ENCODE results near the gene POMGNT2. TPM values are rescaled to one million over a fixed set of nuclear protein-coding genes. Genes with fewer than 3 reads are reported as not detected.

POMGNT2 gene
- total and polyA plus RNA-seq, 2 donors (not counting 1 experiment from before 2014, with no cell fraction given), result 2.8 to 3.1 TPM

DNA sequence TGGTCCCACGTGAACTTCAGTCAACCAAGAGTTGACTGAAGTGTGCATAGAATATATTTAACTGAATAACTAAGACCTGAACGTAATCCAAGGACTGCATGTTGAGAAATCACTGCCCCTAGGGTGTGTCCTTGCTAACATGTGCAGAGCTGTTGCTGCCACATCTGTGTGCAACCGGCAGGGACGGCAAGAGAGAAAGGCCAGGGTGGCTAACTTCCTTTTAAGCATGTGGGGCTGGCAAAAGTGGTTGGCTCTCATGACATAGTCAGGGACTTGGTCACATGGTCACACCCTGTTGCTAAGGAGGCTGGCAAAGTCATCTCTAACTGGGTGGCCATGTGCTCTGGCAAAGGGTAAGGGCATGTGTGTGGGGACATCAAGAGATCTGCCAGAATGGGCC, 74.4 kb downstream of the POMGNT2 start:
- DNase-seq, result no peak
- CTCF ChIA-PET, result no interaction called here
- intact Hi-C loops (cut with micrococcal nuclease), result no loop called here

DNA sequence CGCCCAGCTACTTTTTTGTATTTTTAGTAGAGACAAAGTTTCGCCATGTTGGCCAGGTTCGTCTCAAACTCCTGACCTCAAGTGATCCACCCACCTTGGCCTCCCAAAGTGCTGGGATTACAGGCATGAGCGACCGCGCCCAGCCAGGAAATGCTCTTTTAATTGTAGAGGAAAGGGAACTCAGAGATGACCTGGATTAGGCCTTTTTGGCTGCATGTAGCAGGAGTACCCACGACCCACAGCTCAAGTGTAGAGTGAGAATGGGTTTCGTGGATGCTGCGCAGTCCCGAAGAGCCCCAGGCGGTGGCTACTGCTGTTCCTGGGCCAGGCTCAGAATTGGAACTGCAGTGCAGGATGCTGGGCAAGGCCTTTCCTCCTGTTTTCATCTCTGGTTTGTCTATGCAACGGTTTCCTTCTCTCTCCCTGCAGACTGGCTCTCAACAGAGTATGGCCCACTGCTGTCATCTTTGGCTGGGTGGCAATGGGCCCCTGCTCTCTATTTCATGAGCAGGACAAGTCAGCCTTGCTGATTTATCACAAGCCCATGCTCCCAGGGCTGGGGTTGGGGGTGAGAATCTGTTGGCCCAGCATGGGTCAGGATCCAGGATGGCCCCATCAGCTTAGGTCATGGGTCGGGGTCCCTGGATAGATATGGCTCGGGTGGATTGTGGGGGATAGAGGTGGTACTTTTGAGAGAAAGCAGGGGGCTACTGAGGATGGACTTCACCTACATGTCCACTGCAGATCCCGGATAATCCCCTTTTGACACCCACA, 75.5 kb downstream of the POMGNT2 start:
- no peak overlapping the region for H3K4me2 ChIP-seq (replicated peaks; ENCODE audit: low read depth, low read length, poor library complexity, severe bottlenecking)
- TF ChIP-seq, protein P1, sequence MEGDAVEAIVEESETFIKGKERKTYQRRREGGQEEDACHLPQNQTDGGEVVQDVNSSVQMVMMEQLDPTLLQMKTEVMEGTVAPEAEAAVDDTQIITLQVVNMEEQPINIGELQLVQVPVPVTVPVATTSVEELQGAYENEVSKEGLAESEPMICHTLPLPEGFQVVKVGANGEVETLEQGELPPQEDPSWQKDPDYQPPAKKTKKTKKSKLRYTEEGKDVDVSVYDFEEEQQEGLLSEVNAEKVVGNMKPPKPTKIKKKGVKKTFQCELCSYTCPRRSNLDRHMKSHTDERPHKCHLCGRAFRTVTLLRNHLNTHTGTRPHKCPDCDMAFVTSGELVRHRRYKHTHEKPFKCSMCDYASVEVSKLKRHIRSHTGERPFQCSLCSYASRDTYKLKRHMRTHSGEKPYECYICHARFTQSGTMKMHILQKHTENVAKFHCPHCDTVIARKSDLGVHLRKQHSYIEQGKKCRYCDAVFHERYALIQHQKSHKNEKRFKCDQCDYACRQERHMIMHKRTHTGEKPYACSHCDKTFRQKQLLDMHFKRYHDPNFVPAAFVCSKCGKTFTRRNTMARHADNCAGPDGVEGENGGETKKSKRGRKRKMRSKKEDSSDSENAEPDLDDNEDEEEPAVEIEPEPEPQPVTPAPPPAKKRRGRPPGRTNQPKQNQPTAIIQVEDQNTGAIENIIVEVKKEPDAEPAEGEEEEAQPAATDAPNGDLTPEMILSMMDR (IDR thresholded peaks at IDR 0.05), result no peak
- TF ChIP-seq EZH2 (IDR thresholded peaks at IDR 0.05; ENCODE audit: borderline replicate concordance, insufficient read depth, low read depth, low read length, poor library complexity, severe bottlenecking), result no peak
- no peaks in the 10 kb centered on the region for H4K20me1 ChIP-seq (ENCODE audit: control insufficient read depth, insufficient read depth, low read length, poor library complexity, severe bottlenecking)
- H3K4me3 ChIP-seq (ENCODE audit: control extremely low read depth in 1 of 5, extremely low read depth in 1 of 5, insufficient read depth in 1 of 5, low read depth in 2 of 5, low read length in 4 of 5), result no peak overlapping the region
- no peaks in the 10 kb centered on the region for H3K4me1 Mint-ChIP-seq
- no peak overlapping the region for H3K9ac ChIP-seq (ENCODE audit: low read length)
- no peaks in the 10 kb centered on the region for H3K9me3 Mint-ChIP-seq (ENCODE audit: insufficient read depth)
- H3K4me3 Mint-ChIP-seq, result no peak overlapping the region
- H3K9me3 ChIP-seq (ENCODE audit: control extremely low read depth in 1 of 3, control insufficient read depth in 2 of 3, insufficient read depth in 1 of 3, low read length in 2 of 3), result no peaks in the 10 kb centered on the region
- POLR2A ChIA-PET, result no interaction called here
- DNase-seq (no peak), ATAC-seq (ENCODE audit: low read depth) (no peak)
- WGBS (ENCODE audit: insufficient coverage), result 92% methylated on average over 10 of the region's 15 CpGs
- no peak overlapping the region for H2AFZ ChIP-seq (ENCODE audit: insufficient read depth, low read depth, low read length, poor library complexity, severe bottlenecking)
- H3K27me3 ChIP-seq (replicated peaks in 1 of 4; ENCODE audit: control extremely low read depth in 1 of 4, control insufficient read depth in 3 of 4, insufficient read depth in 4 of 4, low read length in 3 of 4), result no peaks in the 10 kb centered on the region
- no peak overlapping the region for H3K27ac Mint-ChIP-seq
- H3K79me2 ChIP-seq (ENCODE audit: control insufficient read depth, insufficient read depth, low read length), result no peaks in the 10 kb centered on the region
- no peaks in the 10 kb centered on the region for H3K36me3 ChIP-seq (replicated peaks in 1 of 2; ENCODE audit: control extremely low read depth in 1 of 2, control insufficient read depth in 1 of 2, extremely low read depth in 1 of 2, insufficient read depth in 2 of 2, low read length in 1 of 2)
- no peak overlapping the region for H3K27ac ChIP-seq (ENCODE audit: low read length in 2 of 2)
- intact Hi-C loops (cut with micrococcal nuclease), result no loop called here
- CTCF ChIA-PET, result no interaction called here
- H3K27me3 Mint-ChIP-seq, result peaks cover 5% of the 10 kb centered on the region
- H3K4me1 ChIP-seq (ENCODE audit: control insufficient read depth in 2 of 2, insufficient read depth in 2 of 2, low read length in 2 of 2), result no peaks in the 10 kb centered on the region

More for the DNA sequence above, 74.4 kb downstream of the POMGNT2 start:
- H3K4me1 Mint-ChIP-seq, result no peaks in the 10 kb centered on the region
- H3K4me1 ChIP-seq (ENCODE audit: control insufficient read depth in 2 of 2, insufficient read depth in 2 of 2, low read length in 2 of 2), result no peaks in the 10 kb centered on the region
- WGBS (ENCODE audit: insufficient coverage), result 55% methylated on average over 4 of the region's 4 CpGs
- peaks cover 5% of the 10 kb centered on the region for H3K27me3 Mint-ChIP-seq
- no peak overlapping the region for H3K27ac ChIP-seq (ENCODE audit: low read length in 2 of 2)
- H3K4me3 ChIP-seq (ENCODE audit: control extremely low read depth in 1 of 5, extremely low read depth in 1 of 5, insufficient read depth in 1 of 5, low read depth in 2 of 5, low read length in 4 of 5), result no peak overlapping the region
- no peaks in the 10 kb centered on the region for H4K20me1 ChIP-seq (ENCODE audit: control insufficient read depth, insufficient read depth, low read length, poor library complexity, severe bottlenecking)
- no peak overlapping the region for H3K4me3 Mint-ChIP-seq
- H3K79me2 ChIP-seq (ENCODE audit: control insufficient read depth, insufficient read depth, low read length), result no peaks in the 10 kb centered on the region
- H3K9me3 ChIP-seq (ENCODE audit: control extremely low read depth in 1 of 3, control insufficient read depth in 2 of 3, insufficient read depth in 1 of 3, low read length in 2 of 3), result no peaks in the 10 kb centered on the region
- no peak overlapping the region for H2AFZ ChIP-seq (ENCODE audit: insufficient read depth, low read depth, low read length, poor library complexity, severe bottlenecking)
- H3K9ac ChIP-seq (ENCODE audit: low read length), result no peak overlapping the region
- H3K27ac Mint-ChIP-seq, result no peak overlapping the region
- H3K9me3 Mint-ChIP-seq (ENCODE audit: insufficient read depth), result no peaks in the 10 kb centered on the region
- POLR2A ChIA-PET, result no interaction called here
- no peaks in the 10 kb centered on the region for H3K27me3 ChIP-seq (replicated peaks in 1 of 4; ENCODE audit: control extremely low read depth in 1 of 4, control insufficient read depth in 3 of 4, insufficient read depth in 4 of 4, low read length in 3 of 4)
- H3K4me2 ChIP-seq (replicated peaks; ENCODE audit: low read depth, low read length, poor library complexity, severe bottlenecking), result no peak overlapping the region
- TF ChIP-seq EZH2 (IDR thresholded peaks at IDR 0.05; ENCODE audit: borderline replicate concordance, insufficient read depth, low read depth, low read length, poor library complexity, severe bottlenecking), result no peak
- TF ChIP-seq, protein P1 (IDR thresholded peaks at IDR 0.05), result no peak
- no peak for ATAC-seq (ENCODE audit: low read depth)
- H3K36me3 ChIP-seq (replicated peaks in 1 of 2; ENCODE audit: control extremely low read depth in 1 of 2, control insufficient read depth in 1 of 2, extremely low read depth in 1 of 2, insufficient read depth in 2 of 2, low read length in 1 of 2), result no peaks in the 10 kb centered on the region
